K562 (cell line): Measurements from ENCODE around the gene LMNTD2. TPM values are rescaled to one million over a fixed set of nuclear protein-coding genes. Genes with fewer than 3 reads are reported as not detected.

ENCODE experiments used
- BRF1 ChIP-seq: IDR thresholded peaks from 3 replicates; pipeline ENCODE4 v1.6.1; 2011; ENCODE audit warnings: borderline replicate concordance, mild to moderate bottlenecking; ENCODE audit not compliant: insufficient read length; ENCODE audit errors: extremely low read depth
- CREM ChIP-seq: IDR thresholded peaks from 2 replicates; pipeline ENCODE4 v1.6.1; 2014; ENCODE audit warnings: antibody characterized with exemption, low read depth
- ELK1 ChIP-seq: sonication (generic); formaldehyde crosslinking; IDR thresholded peaks from 2 replicates; pipeline ENCODE4 v1.8.1; 2022; ENCODE audit warnings: missing genetic modification reagents
- FOXA1 ChIP-seq: fragments of 450-650 bp; IDR thresholded peaks from 2 replicates; pipeline ENCODE4 v1.6.1; 2016; ENCODE audit warnings: mild to moderate bottlenecking, borderline replicate concordance
- HCFC1 ChIP-seq: IDR thresholded peaks from 2 replicates; pipeline ENCODE4 v1.6.1; 2012; ENCODE audit warnings: low read depth, low read length, improper control_type of control experiment
- HMBOX1 ChIP-seq: sonication (generic); IDR thresholded peaks from 2 replicates; pipeline ENCODE4 v1.6.1; 2016
- IRF1 ChIP-seq: sonication (generic); formaldehyde crosslinking; IDR thresholded peaks from 2 replicates; pipeline ENCODE4 v1.8.0; 2022; ENCODE audit warnings: missing genetic modification reagents, mild to moderate bottlenecking, borderline replicate concordance
- JUN ChIP-seq, 2 experiments: sonication (generic) in 1 of 2; formaldehyde crosslinking in 1 of 2; IDR thresholded peaks; 2 replicates each; pipeline versions ENCODE4 v1.6.1 to v1.8.0; 2012 to 2022; ENCODE audit warnings: borderline replicate concordance in 2 of 2, mild to moderate bottlenecking in 2 of 2, improper control_type of control experiment in 1 of 2, low read depth in 1 of 2, low read length in 1 of 2, missing genetic modification reagents in 1 of 2
- NFXL1 ChIP-seq: fragments of 450-650 bp; formaldehyde crosslinking; IDR thresholded peaks from 2 replicates; pipeline ENCODE4 v1.4.0; 2021; ENCODE audit warnings: mild to moderate bottlenecking
- PURB ChIP-seq: sonication (generic); formaldehyde crosslinking; IDR thresholded peaks from 2 replicates; pipeline ENCODE4 v1.9.0; 2021; ENCODE audit warnings: low read depth, mild to moderate bottlenecking, missing genetic modification reagents
- RBBP5 ChIP-seq: fragments of 200-600 bp; sonication (generic); IDR thresholded peaks from 2 replicates; pipeline ENCODE4 v1.6.1; 2012; ENCODE audit warnings: borderline replicate concordance, mild to moderate bottlenecking, low read length, control low read depth, inconsistent platforms; ENCODE audit not compliant: insufficient read depth, poor library complexity, severe bottlenecking
- RFX1 ChIP-seq: fragments of 450-650 bp; IDR thresholded peaks from 2 replicates; pipeline ENCODE4 v1.6.1; 2016; ENCODE audit warnings: mild to moderate bottlenecking, moderate library complexity
- RNF2 ChIP-seq: sonication (generic); IDR thresholded peaks from 2 replicates; pipeline ENCODE4 v1.6.1; 2016
- RREB1 ChIP-seq: fragments of 250-450 bp; sonication (Bioruptor Pico); IDR thresholded peaks from 2 replicates; pipeline ENCODE4 v1.4.0; 2020
- SRSF1 ChIP-seq: fragments of 200-400 bp; formaldehyde crosslinking; IDR thresholded peaks from 2 replicates; pipeline ENCODE4 v1.6.1; 2017; ENCODE audit warnings: mild to moderate bottlenecking, low read depth, low read length, moderate library complexity
- TAL1 ChIP-seq: fragments of 450-650 bp; IDR thresholded peaks from 2 replicates; pipeline ENCODE4 v1.6.1; 2016; ENCODE audit warnings: mild to moderate bottlenecking
- polyA plus RNA-seq, 8 experiments: library from polyadenylated mRNA; depleted of rRNA in 4 of 8; stranded (reverse) in 5 of 8; unstranded in 3 of 8; fragments of >200 nt; fragmentation: Nextera tagmentation in 2 of 8; fragmentation: Illumina TruSeq in 1 of 8; extraction: Ambion mirVana in 2 of 8; extraction: Trizol in 1 of 8; gene quantifications; 2 replicates each; pipeline versions ENCODE4 v1.2.1 to v1.2.3, GENCODE V29; 2011 to 2014; ENCODE audit warnings: inconsistent platforms in 1 of 8, missing spikeins in 1 of 8
- total RNA-seq, 7 experiments: library from RNA; depleted of rRNA in 6 of 7; stranded (reverse); fragments of >200 nt in 6 of 7; fragmentation: Illumina TruSeq in 2 of 7; extraction: Trizol in 2 of 7; gene quantifications; 2 replicates each; pipeline versions ENCODE4 v1.2.1 to v1.2.3, GENCODE V29; 2011 to 2021; ENCODE audit warnings: low replicate concordance in 1 of 7

The LMNTD2 gene
- total and polyA plus RNA-seq, 9 of the 15 experiments (the other 6 are each of a cell fraction or from before 2014, with no cell fraction given): 0.48 to 4.2 (median 1.5) TPM; not detected in 3

- TF ChIP-seq ELK1 (CRISPR knock-in tag) (no peak), HMBOX1 (no peak), RREB1 (CRISPR knock-in tag) (no peak), RFX1 (no peak), PURB (CRISPR knock-in tag) (no peak), SRSF1 (no peak), IRF1 (CRISPR knock-in tag) (no peak), NFXL1 (no peak), HCFC1 (no peak; the same call in 1 of the 2 replicates), RBBP5 (no peak), TAL1 (no peak), CREM (peak; percentile 56), JUN (IDR thresholded peaks at IDR 0.05; ENCODE audit: borderline replicate concordance, low read depth, low read length) (no peak), JUN (CRISPR knock-in tag; IDR thresholded peaks at IDR 0.05; ENCODE audit: borderline replicate concordance) (no peak), RNF2 (no peak), BRF1 (no peak), FOXA1 (no peak)
Observed at GRCh38 chr11:554428-555226, 5.9 kb downstream of the LMNTD2 start (continued).
